GM18907 (cell line): ENCODE data around the gene WNT16.
"Not testable (repeated sequence)": the region's sequence is repeated elsewhere in the genome, so short reads cannot be mapped to it uniquely, and the experiment has no call there.

Experiments used
- ATAC-seq: cut with Tn5 transposase; IDR thresholded peaks from one replicate; pipeline ENCODE4 v1.9.1; 2021; ENCODE audit warnings: mild to moderate bottlenecking, moderate library complexity; ENCODE audit not compliant: unreplicated experiment

WNT16 gene

DNA sequence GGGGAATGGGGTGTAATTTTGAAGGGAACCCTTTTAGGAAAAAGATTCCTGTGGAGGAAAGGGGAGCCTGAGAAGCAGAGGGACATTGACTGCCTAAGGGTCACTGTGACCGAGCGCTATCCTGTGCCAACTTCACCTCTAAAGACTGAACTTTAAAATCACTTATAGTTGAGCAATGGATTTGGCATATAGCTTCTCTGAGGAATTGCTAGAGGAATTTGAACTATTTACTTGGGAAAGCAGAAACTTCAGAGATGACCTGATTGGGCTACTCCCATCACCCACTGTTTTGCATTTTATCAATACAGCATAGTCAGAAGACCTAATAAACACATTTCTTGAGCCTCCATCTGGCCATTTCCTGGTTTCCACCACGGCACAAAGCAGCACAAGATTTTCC, 23.7 kb upstream of the WNT16 start:
- no peak for ATAC-seq

DNA sequence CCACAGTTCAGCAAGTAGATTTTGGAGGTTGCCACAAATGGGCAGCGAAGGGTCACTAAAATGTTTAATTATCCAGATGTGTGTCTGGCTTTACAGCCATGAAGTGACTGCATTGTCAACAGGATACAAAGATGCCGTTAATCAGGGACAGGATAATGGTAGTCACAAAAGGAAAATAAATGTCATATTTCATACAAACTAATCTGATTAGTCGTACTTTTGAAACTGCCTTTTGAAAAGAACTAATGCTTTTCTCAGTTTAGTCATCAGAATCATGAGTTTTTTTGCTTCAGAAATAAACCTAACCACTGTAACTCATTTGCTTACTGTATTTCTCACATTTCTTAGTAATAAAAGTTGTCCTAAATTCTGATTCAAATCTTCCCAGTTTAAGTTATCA, 22.2 kb upstream of the WNT16 start:
- ATAC-seq: no peak

DNA sequence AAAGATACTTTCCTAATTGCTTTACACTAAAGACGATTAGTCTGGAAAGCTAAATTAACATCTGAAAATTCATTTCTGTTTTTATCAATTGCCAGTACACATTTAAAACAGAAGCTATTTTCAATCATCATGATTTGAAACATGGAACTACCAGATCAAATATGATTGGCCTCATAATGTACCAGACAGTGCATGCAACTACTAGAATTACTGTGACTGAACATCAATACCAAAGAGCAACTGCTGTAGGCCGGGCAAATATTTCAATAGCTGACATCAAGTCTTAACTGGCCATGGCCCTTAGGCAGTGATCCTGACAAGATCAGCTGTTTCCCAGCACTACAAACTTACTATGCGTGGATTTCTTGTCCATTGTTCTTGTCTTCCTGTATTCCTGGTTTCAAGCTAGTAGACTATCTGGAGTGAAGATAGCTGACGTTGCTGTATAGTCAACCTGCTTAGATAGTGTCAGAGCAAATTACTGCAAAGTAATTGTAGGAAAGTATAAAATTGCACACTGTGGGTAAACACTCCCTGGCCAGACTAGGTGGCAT, 21.7 kb upstream of the WNT16 start:
- no peak for ATAC-seq

DNA sequence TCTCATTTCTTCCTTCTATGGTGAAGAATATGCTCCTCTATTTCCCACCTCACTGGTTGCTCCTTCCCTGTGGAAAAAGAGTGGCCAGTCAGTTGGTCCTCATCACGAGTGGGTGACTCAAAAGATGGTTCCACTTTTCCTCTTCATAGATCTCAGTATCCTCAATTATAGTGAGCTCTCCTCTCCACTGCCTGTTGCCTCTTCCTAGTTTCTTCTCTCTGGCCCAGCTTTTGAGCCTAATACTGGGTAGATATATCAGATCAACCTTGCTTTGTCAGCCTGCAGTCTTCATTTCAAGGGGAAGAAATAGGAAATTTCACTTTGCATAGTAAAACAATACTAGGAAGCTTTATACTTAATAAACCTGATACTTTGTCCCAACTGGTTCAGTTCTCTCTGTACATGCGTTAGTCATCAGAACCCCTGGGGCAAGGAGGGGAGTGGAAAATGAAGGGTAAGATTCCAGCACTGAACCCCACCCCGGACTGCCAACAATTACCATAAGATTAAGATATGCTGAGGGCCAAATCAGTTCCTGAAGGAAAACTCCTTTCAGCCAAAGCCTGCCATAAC, 15.5 kb upstream of the WNT16 start:
- no peak for ATAC-seq

DNA sequence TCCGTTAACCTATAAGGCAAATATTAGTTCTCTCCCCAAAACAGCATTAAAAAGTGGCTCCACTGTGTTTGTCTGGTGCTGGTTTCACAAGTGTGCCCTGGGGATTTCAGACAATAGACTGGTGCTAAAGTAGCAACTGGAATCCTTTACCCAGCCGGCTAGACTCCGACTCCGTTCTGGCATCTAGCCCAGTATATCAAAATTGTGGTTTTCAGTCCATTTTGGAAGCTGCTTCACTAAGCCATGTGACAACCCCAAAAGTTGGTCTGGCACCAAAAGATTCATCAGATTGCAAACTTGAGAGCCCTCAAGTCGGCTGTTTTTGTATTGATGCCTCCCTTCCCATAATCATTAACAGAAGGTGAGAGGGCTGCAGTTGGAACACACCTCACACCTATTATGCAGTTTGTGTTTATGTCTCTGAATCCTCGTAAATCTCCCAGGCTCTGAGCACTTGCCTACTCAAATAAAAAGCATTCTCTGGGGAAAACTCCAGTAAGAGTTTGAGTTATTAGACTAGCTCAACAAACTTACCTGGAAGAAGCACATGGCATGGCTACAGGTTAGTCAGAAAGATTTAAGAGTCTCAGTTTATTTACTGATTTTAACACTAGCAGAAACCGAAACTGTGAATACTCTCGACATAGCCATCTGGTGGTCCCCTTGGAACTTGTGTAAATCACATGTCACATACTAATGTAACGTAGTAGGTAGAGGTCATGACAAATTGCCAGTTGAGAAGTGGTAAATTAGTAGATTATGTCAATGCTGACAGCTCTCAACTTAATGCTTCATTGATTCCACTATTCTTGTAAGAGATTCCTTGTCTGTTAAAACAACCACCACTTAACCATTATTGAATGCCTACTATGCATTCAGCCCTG, 14.8 kb upstream of the WNT16 start:
- peak; percentile 94 for ATAC-seq

DNA sequence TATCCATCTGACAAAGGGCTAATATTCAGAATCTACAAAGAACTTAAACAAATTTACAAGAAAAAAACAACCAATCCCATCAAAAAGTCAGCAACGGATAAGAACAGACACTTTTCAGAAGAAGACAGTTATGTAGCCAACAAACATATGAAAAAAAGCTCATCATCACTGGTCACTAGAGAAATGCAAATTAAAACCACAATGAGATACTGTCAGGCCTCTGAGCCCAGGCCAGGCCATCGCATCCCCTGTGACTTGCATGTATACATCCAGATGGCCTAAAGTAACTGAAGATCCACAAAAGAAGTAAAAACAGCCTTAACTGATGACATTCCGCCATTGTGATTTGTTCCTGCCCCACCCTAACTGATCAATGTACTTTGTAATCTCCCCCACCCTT, 13.6 kb upstream of the WNT16 start:
- not testable (repeated sequence) for ATAC-seq

DNA sequence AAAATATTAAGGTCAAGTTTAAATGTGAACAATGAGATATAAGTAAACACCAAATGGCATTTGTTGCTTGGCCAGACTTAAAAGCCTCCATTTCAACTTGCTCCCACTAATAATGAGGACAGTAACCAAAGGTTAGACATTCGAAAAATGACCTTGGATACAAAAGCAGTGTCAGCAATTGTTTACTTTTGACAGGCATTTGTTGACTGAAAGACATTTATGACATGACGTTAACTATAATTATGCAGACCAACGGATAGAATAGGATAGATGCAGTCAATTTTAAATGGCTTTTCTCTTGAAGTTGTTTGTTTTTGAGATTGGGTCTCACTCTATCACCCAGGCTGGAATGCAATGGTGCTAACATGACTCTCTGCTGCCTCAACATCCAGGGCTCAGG, 6.3 kb upstream of the WNT16 start:
- ATAC-seq: no peak

DNA sequence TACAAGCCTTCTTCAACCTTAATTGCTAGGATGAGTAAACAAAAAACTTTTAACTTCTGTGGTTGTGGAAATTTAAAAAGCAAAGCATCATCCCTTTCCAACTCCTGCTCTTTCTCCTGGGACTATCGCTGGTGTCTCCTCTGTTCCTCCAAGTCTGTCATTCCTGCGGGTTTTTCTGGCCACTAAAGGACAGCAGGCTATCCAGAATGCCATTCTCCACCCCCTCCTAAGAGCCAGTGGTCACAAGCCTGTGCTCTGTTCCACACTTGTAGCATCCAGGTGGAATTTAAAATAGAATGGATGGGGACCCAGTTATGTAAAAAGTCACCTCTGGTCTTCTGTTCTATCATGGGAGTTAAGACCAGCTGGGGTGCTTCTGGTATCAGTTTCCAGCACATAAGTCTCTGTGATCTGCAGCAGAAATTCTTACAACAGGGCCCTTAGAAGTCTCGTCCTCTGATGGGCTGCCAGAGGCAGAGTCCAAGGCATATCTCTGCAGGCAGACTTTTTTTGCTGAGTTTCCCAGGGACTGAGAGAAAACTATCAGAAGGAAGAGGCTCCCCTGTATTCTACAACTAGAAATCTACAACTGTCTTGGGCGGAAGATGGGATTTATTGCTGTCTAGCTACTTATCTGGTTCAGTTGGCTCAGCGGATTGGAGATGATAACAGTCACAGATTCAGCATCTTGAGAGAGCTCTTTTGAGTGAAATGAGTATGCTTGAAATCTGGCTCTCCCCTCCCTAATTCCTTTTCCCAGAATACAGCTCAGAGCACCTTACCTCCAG, 5.1 kb upstream of the WNT16 start:
- ATAC-seq: no peak

DNA sequence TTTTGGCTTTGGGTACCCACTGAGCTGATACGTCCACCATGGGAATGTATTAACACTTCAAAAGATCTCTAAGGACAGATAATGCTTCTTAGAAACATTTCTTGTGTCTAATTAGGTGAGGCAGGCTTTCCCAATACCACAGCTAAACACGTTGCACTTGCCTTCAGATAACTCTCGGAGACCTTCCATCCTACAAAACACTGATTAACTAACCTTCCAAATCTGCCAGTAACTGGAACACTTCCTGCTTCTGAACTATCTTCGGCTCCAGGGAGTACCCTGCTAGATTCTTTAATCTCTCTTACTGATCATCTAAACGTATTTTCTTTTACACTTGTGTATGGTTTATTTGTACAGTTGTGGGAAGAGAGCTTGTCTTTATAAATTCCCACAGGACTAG, 1.1 kb upstream of the WNT16 start:
- no peak for ATAC-seq

DNA sequence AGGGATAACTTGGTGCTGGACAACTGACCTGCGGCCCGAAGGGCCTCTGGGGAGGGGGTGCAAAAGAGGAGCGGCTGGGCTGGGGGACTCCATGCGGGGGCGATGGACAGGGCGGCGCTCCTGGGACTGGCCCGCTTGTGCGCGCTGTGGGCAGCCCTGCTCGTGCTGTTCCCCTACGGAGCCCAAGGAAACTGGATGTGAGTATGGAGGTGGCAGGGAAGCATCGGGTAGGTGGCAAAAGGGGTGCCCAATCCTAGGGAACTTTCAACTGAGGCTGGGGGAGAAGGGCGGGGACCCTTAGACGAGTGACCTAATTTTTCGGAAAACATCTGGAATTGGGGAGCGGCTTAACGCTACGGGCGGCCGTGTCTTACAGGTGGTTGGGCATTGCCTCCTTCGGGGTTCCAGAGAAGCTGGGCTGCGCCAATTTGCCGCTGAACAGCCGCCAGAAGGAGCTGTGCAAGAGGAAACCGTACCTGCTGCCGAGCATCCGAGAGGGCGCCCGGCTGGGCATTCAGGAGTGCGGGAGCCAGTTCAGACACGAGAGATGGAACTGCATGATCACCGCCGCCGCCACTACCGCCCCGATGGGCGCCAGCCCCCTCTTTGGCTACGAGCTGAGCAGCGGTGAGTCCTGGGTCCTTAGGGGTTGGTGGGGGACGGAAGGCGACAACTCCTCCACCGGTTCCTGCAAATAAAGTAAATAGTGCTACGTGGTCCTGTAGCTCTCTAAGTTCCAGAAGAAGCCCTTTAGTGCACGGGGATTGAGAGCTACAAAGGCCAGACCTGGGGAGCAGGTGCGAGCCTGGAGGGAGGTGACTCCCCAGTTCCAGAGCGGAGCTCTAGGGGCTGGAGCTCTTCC, 622 bp downstream of the WNT16 start:
- peak; percentile 63 for ATAC-seq

DNA sequence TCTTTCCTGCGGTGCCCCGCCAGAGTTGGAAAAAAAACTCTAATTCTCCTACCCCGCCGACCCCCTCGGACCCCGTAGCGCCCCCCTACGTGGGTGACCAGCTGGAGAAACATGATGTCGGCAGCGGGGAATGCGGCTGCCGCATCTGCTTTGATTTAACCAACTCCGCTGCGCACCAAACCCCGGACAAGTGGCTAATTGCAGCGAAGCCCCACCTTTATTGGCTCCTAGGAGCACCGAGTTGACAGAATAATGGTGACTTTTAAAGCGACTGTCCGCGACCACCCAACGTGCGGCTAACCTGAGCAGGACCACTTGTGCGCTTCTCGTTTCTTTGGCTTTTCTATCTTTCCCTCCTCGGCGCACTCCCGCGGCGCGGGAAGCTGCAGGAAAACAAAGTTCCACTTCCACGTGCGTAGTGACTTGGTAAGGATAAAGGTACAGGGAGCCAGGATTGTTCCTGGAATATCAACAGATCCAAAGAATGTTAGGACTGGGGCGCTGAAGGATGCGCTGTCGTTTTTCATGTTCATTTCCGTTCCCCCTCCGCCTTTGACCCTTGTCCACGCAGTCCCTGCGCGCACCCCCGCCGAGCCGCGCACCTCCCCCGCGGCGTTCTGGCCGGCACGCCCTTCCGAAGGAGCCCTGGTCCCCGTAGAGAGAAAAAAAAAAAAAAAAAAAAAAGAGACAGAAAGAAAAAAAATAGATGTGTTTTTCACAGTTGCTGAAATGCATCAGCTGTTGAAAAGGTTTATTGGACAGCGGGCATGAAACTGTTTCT, 1.4 kb downstream of the WNT16 start:
- ATAC-seq: peak; percentile 40

DNA sequence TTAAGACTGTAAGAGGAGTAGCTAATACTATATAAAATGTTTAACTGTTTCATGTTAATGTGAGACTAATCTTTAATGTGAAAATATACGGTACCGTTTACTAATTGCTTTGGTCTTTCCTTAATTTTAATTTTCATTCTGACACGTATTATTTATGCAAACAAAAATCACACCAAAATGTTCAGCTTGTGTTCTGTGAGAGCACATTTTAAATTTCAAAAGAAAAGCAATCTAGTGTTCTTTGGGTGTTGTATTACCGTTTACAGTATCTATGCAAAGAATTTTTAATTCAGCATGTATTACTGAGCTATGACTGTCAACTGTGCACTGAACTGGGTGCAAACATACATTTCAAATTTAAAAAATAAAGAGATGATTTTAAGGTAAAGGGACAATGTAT, 2.2 kb downstream of the WNT16 start:
- no peak for ATAC-seq

DNA sequence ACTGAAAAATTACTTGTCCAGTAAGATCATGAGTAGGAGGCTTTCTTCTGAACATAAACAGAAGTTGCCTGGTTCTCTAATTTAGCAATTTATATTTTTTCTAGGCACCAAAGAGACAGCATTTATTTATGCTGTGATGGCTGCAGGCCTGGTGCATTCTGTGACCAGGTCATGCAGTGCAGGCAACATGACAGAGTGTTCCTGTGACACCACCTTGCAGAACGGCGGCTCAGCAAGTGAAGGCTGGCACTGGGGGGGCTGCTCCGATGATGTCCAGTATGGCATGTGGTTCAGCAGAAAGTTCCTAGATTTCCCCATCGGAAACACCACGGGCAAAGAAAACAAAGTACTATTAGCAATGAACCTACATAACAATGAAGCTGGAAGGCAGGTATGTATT, 2.8 kb downstream of the WNT16 start:
- ATAC-seq: no peak

DNA sequence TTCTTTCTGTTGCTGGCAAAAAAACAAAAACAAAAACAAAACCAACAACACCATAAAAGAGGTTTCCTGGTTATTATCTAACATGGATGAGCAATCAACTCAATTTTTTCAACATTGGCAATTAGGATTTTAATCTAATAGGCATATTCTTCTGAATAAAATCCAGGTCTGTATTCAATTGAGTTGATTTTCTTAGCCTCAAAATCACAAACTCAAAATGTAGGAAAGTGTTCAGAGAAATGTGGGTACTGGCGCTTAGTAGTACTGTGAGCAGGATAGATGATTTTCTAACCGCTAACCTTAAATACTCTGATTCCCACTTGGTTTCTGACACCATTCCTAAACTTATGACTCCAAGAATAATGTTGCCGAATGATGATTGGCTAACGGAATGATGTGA, 5.6 kb downstream of the WNT16 start:
- no peak for ATAC-seq

DNA sequence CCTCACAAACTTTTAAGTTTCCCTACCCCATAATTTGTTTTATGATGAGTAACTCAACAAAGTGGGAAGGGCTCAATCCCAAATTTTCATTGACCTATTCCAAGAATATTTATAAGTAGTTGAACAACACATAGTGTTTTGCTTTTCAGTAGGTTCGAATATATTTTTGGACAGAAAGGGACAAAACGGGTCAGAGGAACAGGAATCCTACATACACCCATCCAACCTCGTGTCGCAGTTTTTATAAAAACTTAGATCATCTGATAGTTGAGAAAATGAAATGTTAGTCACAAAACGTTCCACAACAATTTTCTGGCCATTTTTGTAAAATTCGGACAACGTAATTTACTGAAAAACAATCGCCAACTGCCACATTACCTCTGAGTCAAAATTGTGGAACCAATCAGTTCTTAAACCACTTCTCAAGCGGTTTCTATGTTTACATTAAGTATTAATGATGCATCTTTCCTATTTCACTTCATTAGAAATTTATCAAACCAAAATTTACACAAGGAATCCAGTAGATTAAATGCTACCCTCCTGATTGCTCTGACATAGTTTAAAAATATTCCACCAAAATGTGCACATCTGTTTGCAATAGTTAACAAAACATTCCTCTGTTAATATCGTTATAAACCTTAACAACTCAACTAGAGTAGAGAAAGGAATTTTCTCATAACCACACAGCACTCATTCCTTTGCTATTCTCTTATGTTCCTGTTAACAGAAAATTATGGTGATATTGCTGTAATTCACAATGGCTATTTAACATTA, 6.3 kb downstream of the WNT16 start:
- no peak for ATAC-seq

DNA sequence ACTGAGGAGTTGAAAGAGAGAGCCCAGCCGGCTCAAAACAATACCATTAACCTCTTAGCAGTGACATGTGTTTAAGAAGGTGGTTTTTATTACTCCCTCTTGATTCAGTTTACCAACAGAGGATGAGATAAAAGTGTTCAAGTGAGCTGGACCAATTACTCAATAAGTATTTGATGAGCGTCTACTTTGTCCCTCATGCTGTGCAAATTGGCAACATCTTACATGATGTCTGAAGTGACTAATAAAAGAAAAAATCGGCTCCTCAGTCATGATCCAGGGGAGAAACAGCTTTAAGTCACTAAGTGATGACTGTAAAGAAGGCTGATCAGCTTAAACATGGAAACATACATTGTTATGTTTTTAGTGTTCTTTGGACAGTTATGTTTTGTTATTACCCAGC, 7.8 kb downstream of the WNT16 start:
- no peak for ATAC-seq

DNA sequence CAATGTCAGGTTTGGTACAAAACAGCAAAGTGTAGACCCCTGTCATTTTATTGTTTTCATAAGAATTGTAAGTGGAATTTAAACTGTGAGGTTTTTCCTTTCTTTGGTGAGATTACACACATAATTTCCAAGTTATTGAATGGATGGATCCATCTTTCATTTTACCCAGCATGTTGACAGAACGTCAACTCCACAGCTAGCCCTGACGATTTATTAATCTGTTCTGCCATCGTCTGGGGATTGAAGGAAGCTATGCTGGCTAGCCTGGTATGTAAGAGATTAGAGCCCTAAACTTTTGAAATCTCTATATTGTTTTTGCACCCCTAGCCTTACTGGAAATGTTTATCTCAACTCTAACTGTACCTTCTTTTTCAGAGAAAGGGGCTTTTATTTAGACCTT, 8.6 kb downstream of the WNT16 start:
- no peak for ATAC-seq

DNA sequence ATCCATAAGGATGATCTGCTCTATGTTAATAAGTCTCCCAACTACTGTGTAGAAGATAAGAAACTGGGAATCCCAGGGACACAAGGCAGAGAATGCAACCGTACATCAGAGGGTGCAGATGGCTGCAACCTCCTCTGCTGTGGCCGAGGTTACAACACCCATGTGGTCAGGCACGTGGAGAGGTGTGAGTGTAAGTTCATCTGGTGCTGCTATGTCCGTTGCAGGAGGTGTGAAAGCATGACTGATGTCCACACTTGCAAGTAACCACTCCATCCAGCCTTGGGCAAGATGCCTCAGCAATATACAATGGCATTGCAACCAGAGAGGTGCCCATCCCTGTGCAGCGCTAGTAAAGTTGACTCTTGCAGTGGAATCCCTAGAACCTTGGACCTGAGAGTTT, 10.3 kb downstream of the WNT16 start:
- no peak for ATAC-seq

DNA sequence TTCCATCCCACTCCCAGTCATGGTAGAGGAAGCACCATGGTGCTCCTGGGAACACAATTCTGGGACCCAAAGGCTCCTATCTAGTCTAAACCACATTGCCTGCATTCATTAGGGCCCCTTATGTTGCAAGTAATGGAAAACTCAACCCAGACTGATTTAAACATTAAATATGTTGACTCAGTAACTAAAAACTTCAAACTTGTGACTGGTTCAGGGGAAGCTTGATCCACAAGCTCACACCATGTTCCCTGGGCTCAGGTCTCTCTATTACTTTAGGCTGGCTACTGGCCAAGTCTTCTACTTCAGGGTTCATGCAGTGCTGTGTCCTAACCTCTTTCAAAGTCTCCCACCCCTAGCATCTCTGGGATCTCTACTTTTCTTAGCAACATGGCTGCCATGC, 13.1 kb downstream of the WNT16 start:
- no peak for ATAC-seq
